ENCODE measurements around the gene CCNJL.

CCNJL gene

GRCh38 chr5:160233215-160233614, 79.1 kb downstream of the CCNJL start:
- FAIRE-seq, result no peak
- no peak for DNase-seq (ENCODE audit: insufficient read length, low spot score)

GRCh38 chr5:160231783-160232342, 80.5 kb downstream of the CCNJL start:
- FAIRE-seq (no peak), DNase-seq (ENCODE audit: insufficient read length, low spot score) (no peak)

- peak; percentile 14 for DNase-seq (ENCODE audit: insufficient read length, low spot score)
- FAIRE-seq, result peak; percentile 38
These were observed 81.5 kb downstream of the CCNJL start for GRCh38 chr5:160230686-160231527.

- no peak for DNase-seq (ENCODE audit: insufficient read length, low spot score)
- no peak for FAIRE-seq
These were observed 83.1 kb downstream of the CCNJL start, which contains the start of gene FABP6 for GRCh38 chr5:160229190-160229742. TSS of gene FABP6 (plus strand) at chr5:160229506. CDS start at chr5:160229558, 52 bp downstream.

- FAIRE-seq, result no peak
- no peak for DNase-seq (ENCODE audit: insufficient read length, low spot score)
These were observed 85.4 kb downstream of the CCNJL start for GRCh38 chr5:160227012-160227411.

- DNase-seq (ENCODE audit: insufficient read length, low spot score) (no peak), FAIRE-seq (no peak)
These were observed 91.3 kb downstream of the CCNJL start for GRCh38 chr5:160221082-160221481.

GRCh38 chr5:160219356-160219755, 93.0 kb downstream of the CCNJL start:
- DNase-seq (ENCODE audit: insufficient read length, low spot score), result no peak
- FAIRE-seq, result no peak

GRCh38 chr5:160213537-160213936, 98.8 kb downstream of the CCNJL start:
- FAIRE-seq (no peak), DNase-seq (ENCODE audit: insufficient read length, low spot score) (no peak)

GRCh38 chr5:160211352-160211751, 101.0 kb downstream of the CCNJL start:
- DNase-seq (ENCODE audit: insufficient read length, low spot score) (no peak), FAIRE-seq (no peak)

GRCh38 chr5:160210606-160211005, 101.8 kb downstream of the CCNJL start:
- FAIRE-seq (no peak), DNase-seq (ENCODE audit: insufficient read length, low spot score) (no peak)

- no peak for FAIRE-seq
- DNase-seq (ENCODE audit: insufficient read length, low spot score), result no peak
These were observed 102.4 kb downstream of the CCNJL start for GRCh38 chr5:160209917-160210316.

- FAIRE-seq (no peak), DNase-seq (ENCODE audit: insufficient read length, low spot score) (no peak)
These were observed 105.3 kb downstream of the CCNJL start for GRCh38 chr5:160207061-160207460.

Data from HTR-8/SVneo (cell line).